GM12878 (cell line): Measurements from ENCODE around the gene COL4A2. TPM values are rescaled to one million over a fixed set of nuclear protein-coding genes. Genes with fewer than 3 reads are reported as not detected.

Experiments used
- ATAC-seq: fragments of 200-7000 bp; cut with Tn5 transposase; 3 replicates; pipeline ENCODE4 v1.9.1; 2020; ENCODE audit warnings: mild to moderate bottlenecking, moderate library complexity
- BruUV-seq: library from RNA; stranded (reverse); fragments of 400-500 nt; replicated peaks from 2 replicates; lab custom pipeline; 2021; lab: Mats Ljungman, UMichigan
- CTCF ChIA-PET: fragments of 300-600 bp; sonication (Branson Sonifier 250); formaldehyde crosslinking; extraction: SDS; loops from one replicate; lab custom pipeline; 2021; ENCODE audit warnings: inconsistent platforms; lab: Yijun Ruan, JAX
- POLR2A ChIA-PET: fragments of 350-600 bp; formaldehyde crosslinking; extraction: SDS; loops from one replicate; lab custom pipeline; 2021; ENCODE audit warnings: inconsistent platforms; lab: Charles Lee
- RAD21 ChIA-PET: fragments of 300-600 bp; sonication (Branson Sonifier 250); formaldehyde crosslinking; loops from one replicate; lab custom pipeline; 2023; ENCODE audit warnings: antibody characterized with exemption; ENCODE audit not compliant: unreplicated experiment; lab: Charles Lee
- SMC1A ChIA-PET: fragments of 300-600 bp; sonication (Branson Sonifier 250); formaldehyde crosslinking; loops from one replicate; lab custom pipeline; 2023; ENCODE audit not compliant: unreplicated experiment, uncharacterized antibody; lab: Charles Lee
- DNase-seq: peaks from one replicate; pipeline ENCODE4 v3.0.0-alpha.2; 2011; ENCODE audit warnings: low read depth, low spot score
- FAIRE-seq: peaks from 3 replicates; lab custom pipeline; 2011; peaks lifted over from hg19 to GRCh38; lab: Jason Lieb, UNC
- H2AFZ ChIP-seq: 2 replicates; pipeline ENCODE4 v1.6.0; 2011; ENCODE audit warnings: low read depth, low read length, control low read depth; ENCODE audit not compliant: control insufficient read depth
- H3K27ac ChIP-seq: 2 replicates; pipeline ENCODE4 v1.5.1; 2011; ENCODE audit warnings: control low read depth; ENCODE audit not compliant: control insufficient read depth, insufficient read depth
- H3K27me3 ChIP-seq, 2 experiments: replicated peaks in 1 of 2; 2 replicates each; pipeline versions ENCODE4 v1.6.0 to v1.6.1; 2011; ENCODE audit warnings: low read length in 1 of 2; ENCODE audit not compliant: control insufficient read depth in 2 of 2, insufficient read depth in 2 of 2
- H3K36me3 ChIP-seq, 2 experiments: 2 replicates each; pipeline ENCODE4 v1.5.1; 2011; ENCODE audit warnings: low read length in 1 of 2; ENCODE audit not compliant: control insufficient read depth in 2 of 2, insufficient read depth in 2 of 2
- H3K4me1 ChIP-seq: 2 replicates; pipeline ENCODE4 v1.6.1; 2011; ENCODE audit warnings: mild to moderate bottlenecking, low read length, moderate library complexity, mixed read lengths; ENCODE audit not compliant: control insufficient read depth, insufficient read depth
- H3K4me2 ChIP-seq: 2 replicates; pipeline ENCODE4 v1.6.0; 2011; ENCODE audit warnings: control low read depth; ENCODE audit not compliant: control insufficient read depth, insufficient read depth
- H3K4me3 ChIP-seq: fragments of 200-600 bp; sonication (generic); 2 replicates; pipeline ENCODE4 v1.5.1; 2016
- H3K79me2 ChIP-seq: 2 replicates; pipeline ENCODE4 v1.6.0; 2011; ENCODE audit warnings: low read length; ENCODE audit not compliant: control insufficient read depth, insufficient read depth
- H3K9ac ChIP-seq: 2 replicates; pipeline ENCODE4 v1.8.0; 2011; ENCODE audit warnings: low read length, control low read depth, mixed read lengths; ENCODE audit not compliant: control insufficient read depth, insufficient read depth
- H3K9me3 ChIP-seq: replicated peaks from 3 replicates; pipeline ENCODE4 v1.5.1; 2011; ENCODE audit warnings: mild to moderate bottlenecking, low read length; ENCODE audit not compliant: control insufficient read depth, insufficient read depth
- H4K20me1 ChIP-seq: 2 replicates; pipeline ENCODE4 v1.6.0; 2011; ENCODE audit not compliant: control insufficient read depth, insufficient read depth
- BACH1 ChIP-seq: fragments of 450-650 bp; IDR thresholded peaks from 2 replicates; pipeline ENCODE4 v1.6.1; 2017; ENCODE audit warnings: mild to moderate bottlenecking, borderline replicate concordance
- CBFB ChIP-seq: IDR thresholded peaks from 2 replicates; pipeline ENCODE4 v1.6.1; 2016; ENCODE audit warnings: antibody characterized with exemption, low read depth
- CEBPB ChIP-seq, 2 experiments: fragments of 150-350 bp in 1 of 2; IDR thresholded peaks; 2 replicates each; pipeline ENCODE4 v1.6.1; 2012 to 2014; ENCODE audit warnings: low read depth in 2 of 2, low read length in 2 of 2, borderline replicate concordance in 1 of 2, inconsistent platforms in 1 of 2
- ETV6 ChIP-seq, 2 experiments: fragments of 450-650 bp in 1 of 2; IDR thresholded peaks in 1 of 2; conservative IDR thresholded peaks in 1 of 2; 2 replicates each; pipeline ENCODE4 v1.6.1; 2014; ENCODE audit warnings: antibody characterized with exemption in 1 of 2, borderline replicate concordance in 1 of 2, low read depth in 1 of 2, mild to moderate bottlenecking in 1 of 2, moderate library complexity in 1 of 2
- GABPA ChIP-seq: IDR thresholded peaks from 2 replicates; pipeline ENCODE4 v1.6.1; 2014; ENCODE audit warnings: antibody characterized with exemption, low read depth, mild to moderate bottlenecking, inconsistent platforms
- IRF4 ChIP-seq: IDR thresholded peaks from 2 replicates; pipeline ENCODE4 v1.6.1; 2011; ENCODE audit warnings: low read depth, low read length
- JUNB ChIP-seq: IDR thresholded peaks from 2 replicates; pipeline ENCODE4 v1.6.1; 2016; ENCODE audit warnings: antibody characterized with exemption, mild to moderate bottlenecking
- NR2C2 ChIP-seq: IDR thresholded peaks from 2 replicates; pipeline ENCODE4 v1.6.1; 2011; ENCODE audit warnings: borderline replicate concordance, low read depth; ENCODE audit not compliant: control insufficient read depth, insufficient read length
- ZNF207 ChIP-seq: fragments of 450-650 bp; IDR thresholded peaks from 2 replicates; pipeline ENCODE4 v1.6.1; 2014; ENCODE audit warnings: antibody characterized with exemption, mild to moderate bottlenecking, borderline replicate concordance
- ZNF384 ChIP-seq: IDR thresholded peaks from 2 replicates; pipeline ENCODE4 v1.6.1; 2012; ENCODE audit warnings: low read depth, mild to moderate bottlenecking, low read length, improper control_type of control experiment, borderline replicate concordance
- WGBS: methylation state at CpG from one replicate; pipeline ENCODE4 v1.1.6; 2016; ENCODE audit warnings: low lambda C conversion rate; ENCODE audit not compliant: insufficient replicate concordance, insufficient coverage; ENCODE audit errors: missing lambda C conversion rate; 5-methylcytosine and 5-hydroxymethylcytosine counted together
- in situ Hi-C: fragments of 300-500 bp; cut with MboI; formaldehyde crosslinking; loops from 9 replicates; pipeline ENCODE4 v1.14.3; 2018; ENCODE audit warnings: mixed read lengths
- intact Hi-C: fragments of 100-400 bp; cut with micrococcal nuclease; formaldehyde crosslinking; loops from one replicate; pipeline ENCODE4 v1.14.2; 2022; ENCODE audit not compliant: unreplicated experiment
- polyA plus RNA-seq, 11 experiments: library from polyadenylated mRNA; depleted of rRNA in 4 of 11; unstranded in 6 of 11; stranded (reverse) in 5 of 11; fragments of >200 nt; fragmentation: Nextera tagmentation in 4 of 11; fragmentation: Illumina TruSeq in 1 of 11; extraction: Ambion mirVana in 4 of 11; extraction: Trizol in 1 of 11; gene quantifications; 1 replicate in 1 of 11; 2 replicates in 10 of 11; pipeline versions ENCODE4 v1.2.1 to v1.2.3, GENCODE V29; 2011 to 2016; ENCODE audit warnings: inconsistent platforms in 2 of 11, missing spikeins in 2 of 11, low read depth in 1 of 11
- total RNA-seq, 4 experiments: library from RNA; depleted of rRNA in 3 of 4; stranded (reverse); fragments of >200 nt in 3 of 4; fragmentation: Illumina TruSeq in 1 of 4; extraction: Trizol in 1 of 4; gene quantifications; 2 replicates each; pipeline versions ENCODE4 v1.2.1 to v1.2.3, GENCODE V29; 2013 to 2021
- TF ChIP-seq, protein P1 (sequence below): fragments of 450-650 bp; IDR thresholded peaks from 2 replicates; pipeline ENCODE4 v1.6.1; 2016; ENCODE audit warnings: mild to moderate bottlenecking
- TF ChIP-seq, protein P2 (sequence below): fragments of 450-650 bp; IDR thresholded peaks from 2 replicates; pipeline ENCODE4 v1.6.1; 2017; ENCODE audit warnings: borderline replicate concordance
- TF ChIP-seq, protein P3 (sequence below): fragments of 450-650 bp; IDR thresholded peaks from 2 replicates; pipeline ENCODE4 v1.6.1; 2018; ENCODE audit warnings: mild to moderate bottlenecking, low read depth, moderate library complexity; ENCODE audit not compliant: partially characterized antibody
- TF ChIP-seq, protein P4 (sequence below): fragments of 450-650 bp; conservative IDR thresholded peaks from 2 replicates; pipeline ENCODE4 v1.6.1; 2017; ENCODE audit warnings: mild to moderate bottlenecking, moderate library complexity
- TF ChIP-seq, protein P5 (sequence below): IDR thresholded peaks from 2 replicates; pipeline ENCODE4 v1.6.1; 2011; ENCODE audit warnings: borderline replicate concordance, low read depth, mild to moderate bottlenecking, moderate library complexity, mixed read lengths, low read length; ENCODE audit not compliant: insufficient read depth; ENCODE audit errors: extremely low read length

COL4A2 gene
- total and polyA plus RNA-seq, 10 of the 15 experiments (the other 5 are each of a cell fraction or from before 2014, with no cell fraction given), result 0.16 to 1.6 (median 0.62) TPM; not detected in 3

DNA sequence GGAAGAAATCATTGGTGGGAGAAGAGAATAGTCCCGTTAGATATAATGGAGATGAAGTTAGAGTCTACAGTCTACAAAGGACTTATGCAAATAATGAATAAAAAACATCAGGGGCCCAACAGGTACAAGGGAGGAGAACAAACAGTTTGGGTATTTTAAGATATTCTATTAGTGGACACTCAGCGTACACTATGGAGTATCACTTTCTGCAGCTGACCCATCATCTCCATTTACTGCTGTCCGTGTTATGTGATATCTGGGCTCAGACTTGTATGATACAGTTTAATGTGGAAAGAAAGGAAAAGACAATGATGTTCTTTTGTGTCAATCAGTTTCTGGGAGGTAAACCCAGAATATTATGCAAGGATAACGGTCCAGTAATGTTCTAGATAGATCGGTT, 128.2 kb downstream of the COL4A2 start:
- ChIA-PET CTCF (no interaction called here), SMC1A (no interaction called here), POLR2A (no interaction called here), RAD21 (no interaction called here)
- Histone ChIP-seq H3K79me2 (no peaks in the 10 kb centered on the region), H3K27ac (no peak overlapping the region), H3K9ac (no peak overlapping the region), H3K27me3 (peaks cover 0 to 3% of the 10 kb centered on the region in 2 experiments; a peak in 1 of 4 replicates), H3K4me2 (no peak overlapping the region), H3K4me1 (no peaks in the 10 kb centered on the region), H3K4me3 (no peak overlapping the region), H4K20me1 (no peaks in the 10 kb centered on the region), H3K36me3 (no peaks in the 10 kb centered on the region), H3K9me3 (no peaks in the 10 kb centered on the region), H2AFZ (no peak overlapping the region)
- BruUV-seq, result no TSS peak
- ATAC-seq (no peak), FAIRE-seq (no peak), DNase-seq (no peak)
- WGBS, result 31% methylated on average over 5 of the region's 5 CpGs
- in situ Hi-C loops (no loop called here), intact Hi-C loops (no loop called here)
- TF ChIP-seq, protein P1, sequence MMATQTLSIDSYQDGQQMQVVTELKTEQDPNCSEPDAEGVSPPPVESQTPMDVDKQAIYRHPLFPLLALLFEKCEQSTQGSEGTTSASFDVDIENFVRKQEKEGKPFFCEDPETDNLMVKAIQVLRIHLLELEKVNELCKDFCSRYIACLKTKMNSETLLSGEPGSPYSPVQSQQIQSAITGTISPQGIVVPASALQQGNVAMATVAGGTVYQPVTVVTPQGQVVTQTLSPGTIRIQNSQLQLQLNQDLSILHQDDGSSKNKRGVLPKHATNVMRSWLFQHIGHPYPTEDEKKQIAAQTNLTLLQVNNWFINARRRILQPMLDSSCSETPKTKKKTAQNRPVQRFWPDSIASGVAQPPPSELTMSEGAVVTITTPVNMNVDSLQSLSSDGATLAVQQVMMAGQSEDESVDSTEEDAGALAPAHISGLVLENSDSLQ, result no peak
- TF ChIP-seq, protein P2, sequence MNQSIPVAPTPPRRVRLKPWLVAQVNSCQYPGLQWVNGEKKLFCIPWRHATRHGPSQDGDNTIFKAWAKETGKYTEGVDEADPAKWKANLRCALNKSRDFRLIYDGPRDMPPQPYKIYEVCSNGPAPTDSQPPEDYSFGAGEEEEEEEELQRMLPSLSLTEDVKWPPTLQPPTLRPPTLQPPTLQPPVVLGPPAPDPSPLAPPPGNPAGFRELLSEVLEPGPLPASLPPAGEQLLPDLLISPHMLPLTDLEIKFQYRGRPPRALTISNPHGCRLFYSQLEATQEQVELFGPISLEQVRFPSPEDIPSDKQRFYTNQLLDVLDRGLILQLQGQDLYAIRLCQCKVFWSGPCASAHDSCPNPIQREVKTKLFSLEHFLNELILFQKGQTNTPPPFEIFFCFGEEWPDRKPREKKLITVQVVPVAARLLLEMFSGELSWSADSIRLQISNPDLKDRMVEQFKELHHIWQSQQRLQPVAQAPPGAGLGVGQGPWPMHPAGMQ, result no peak
- TF ChIP-seq, protein P3, sequence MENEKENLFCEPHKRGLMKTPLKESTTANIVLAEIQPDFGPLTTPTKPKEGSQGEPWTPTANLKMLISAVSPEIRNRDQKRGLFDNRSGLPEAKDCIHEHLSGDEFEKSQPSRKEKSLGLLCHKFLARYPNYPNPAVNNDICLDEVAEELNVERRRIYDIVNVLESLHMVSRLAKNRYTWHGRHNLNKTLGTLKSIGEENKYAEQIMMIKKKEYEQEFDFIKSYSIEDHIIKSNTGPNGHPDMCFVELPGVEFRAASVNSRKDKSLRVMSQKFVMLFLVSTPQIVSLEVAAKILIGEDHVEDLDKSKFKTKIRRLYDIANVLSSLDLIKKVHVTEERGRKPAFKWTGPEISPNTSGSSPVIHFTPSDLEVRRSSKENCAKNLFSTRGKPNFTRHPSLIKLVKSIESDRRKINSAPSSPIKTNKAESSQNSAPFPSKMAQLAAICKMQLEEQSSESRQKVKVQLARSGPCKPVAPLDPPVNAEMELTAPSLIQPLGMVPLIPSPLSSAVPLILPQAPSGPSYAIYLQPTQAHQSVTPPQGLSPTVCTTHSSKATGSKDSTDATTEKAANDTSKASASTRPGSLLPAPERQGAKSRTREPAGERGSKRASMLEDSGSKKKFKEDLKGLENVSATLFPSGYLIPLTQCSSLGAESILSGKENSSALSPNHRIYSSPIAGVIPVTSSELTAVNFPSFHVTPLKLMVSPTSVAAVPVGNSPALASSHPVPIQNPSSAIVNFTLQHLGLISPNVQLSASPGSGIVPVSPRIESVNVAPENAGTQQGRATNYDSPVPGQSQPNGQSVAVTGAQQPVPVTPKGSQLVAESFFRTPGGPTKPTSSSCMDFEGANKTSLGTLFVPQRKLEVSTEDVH, result no peak
- no peak for TF ChIP-seq GABPA
- TF ChIP-seq CEBPB (IDR thresholded peaks at IDR 0.05; ENCODE audit: borderline replicate concordance in 1 of 2, low read depth in 2 of 2, low read length in 2 of 2), result no peak
- TF ChIP-seq, protein P4, sequence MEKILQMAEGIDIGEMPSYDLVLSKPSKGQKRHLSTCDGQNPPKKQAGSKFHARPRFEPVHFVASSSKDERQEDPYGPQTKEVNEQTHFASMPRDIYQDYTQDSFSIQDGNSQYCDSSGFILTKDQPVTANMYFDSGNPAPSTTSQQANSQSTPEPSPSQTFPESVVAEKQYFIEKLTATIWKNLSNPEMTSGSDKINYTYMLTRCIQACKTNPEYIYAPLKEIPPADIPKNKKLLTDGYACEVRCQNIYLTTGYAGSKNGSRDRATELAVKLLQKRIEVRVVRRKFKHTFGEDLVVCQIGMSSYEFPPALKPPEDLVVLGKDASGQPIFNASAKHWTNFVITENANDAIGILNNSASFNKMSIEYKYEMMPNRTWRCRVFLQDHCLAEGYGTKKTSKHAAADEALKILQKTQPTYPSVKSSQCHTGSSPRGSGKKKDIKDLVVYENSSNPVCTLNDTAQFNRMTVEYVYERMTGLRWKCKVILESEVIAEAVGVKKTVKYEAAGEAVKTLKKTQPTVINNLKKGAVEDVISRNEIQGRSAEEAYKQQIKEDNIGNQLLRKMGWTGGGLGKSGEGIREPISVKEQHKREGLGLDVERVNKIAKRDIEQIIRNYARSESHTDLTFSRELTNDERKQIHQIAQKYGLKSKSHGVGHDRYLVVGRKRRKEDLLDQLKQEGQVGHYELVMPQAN, result no peak
- TF ChIP-seq IRF4, result no peak
- TF ChIP-seq ZNF384, result no peak
- TF ChIP-seq ETV6 (conservative IDR thresholded peaks at IDR 0.05 in 1 of 2, IDR thresholded peaks at IDR 0.05 in 1 of 2; ENCODE audit: borderline replicate concordance in 1 of 2, low read depth in 1 of 2), result no peak
- no peak for TF ChIP-seq BACH1
- no peak for TF ChIP-seq NR2C2
- no peak for TF ChIP-seq JUNB
- no peak for TF ChIP-seq ZNF207
- TF ChIP-seq, protein P5, sequence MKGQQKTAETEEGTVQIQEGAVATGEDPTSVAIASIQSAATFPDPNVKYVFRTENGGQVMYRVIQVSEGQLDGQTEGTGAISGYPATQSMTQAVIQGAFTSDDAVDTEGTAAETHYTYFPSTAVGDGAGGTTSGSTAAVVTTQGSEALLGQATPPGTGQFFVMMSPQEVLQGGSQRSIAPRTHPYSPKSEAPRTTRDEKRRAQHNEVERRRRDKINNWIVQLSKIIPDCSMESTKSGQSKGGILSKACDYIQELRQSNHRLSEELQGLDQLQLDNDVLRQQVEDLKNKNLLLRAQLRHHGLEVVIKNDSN, result no peak
- no peak for TF ChIP-seq CBFB
